Keratinocyte (primary cell): ENCODE results near the gene CX3CR1. TPM values are rescaled to one million over a fixed set of nuclear protein-coding genes. Genes with fewer than 3 reads are reported as not detected.

Source experiments
- DNase-seq: peaks from one replicate; pipeline ENCODE4 v3.0.0-alpha.2; 2011; ENCODE audit warnings: low read depth, missing footprints, low spot score
- FAIRE-seq: peaks from 2 replicates; lab custom pipeline; 2011; peaks lifted over from hg19 to GRCh38; lab: Jason Lieb, UNC
- H2AFZ ChIP-seq: 2 replicates; pipeline ENCODE4 v1.6.0; 2012; ENCODE audit warnings: low read length, control low read depth, inconsistent platforms; ENCODE audit not compliant: control insufficient read depth
- H3K27ac ChIP-seq: 2 replicates; pipeline ENCODE4 v1.5.1; 2011; ENCODE audit warnings: low read length; ENCODE audit not compliant: control insufficient read depth, insufficient read depth
- H3K27me3 ChIP-seq: 3 replicates; pipeline ENCODE4 v1.6.0; 2011; ENCODE audit warnings: low read length; ENCODE audit not compliant: control insufficient read depth, insufficient read depth; ENCODE audit errors: extremely low read depth
- H3K36me3 ChIP-seq, 2 experiments: 2 replicates in 1 of 2; 3 replicates in 1 of 2; pipeline ENCODE4 v1.5.1; 2011; ENCODE audit warnings: low read length in 2 of 2, mild to moderate bottlenecking in 1 of 2; ENCODE audit not compliant: control insufficient read depth in 2 of 2, insufficient read depth in 2 of 2; ENCODE audit errors: extremely low read depth in 1 of 2
- H3K4me1 ChIP-seq: 3 replicates; pipeline ENCODE4 v1.5.1; 2011; ENCODE audit warnings: low read length; ENCODE audit not compliant: control insufficient read depth, insufficient read depth; ENCODE audit errors: extremely low read depth
- H3K4me2 ChIP-seq: 3 replicates; pipeline ENCODE4 v1.6.0; 2011; ENCODE audit warnings: low read depth, low read length; ENCODE audit not compliant: control insufficient read depth, insufficient read depth; ENCODE audit errors: extremely low read depth
- H3K4me3 ChIP-seq, 3 experiments: fragments of 200-600 bp in 1 of 3; sonication (generic) in 1 of 3; 2 replicates in 2 of 3; 3 replicates in 1 of 3; pipeline ENCODE4 v1.5.1; 2011 to 2016; ENCODE audit warnings: low read length in 3 of 3, mild to moderate bottlenecking in 3 of 3, control low read depth in 2 of 3, inconsistent platforms in 1 of 3, low read depth in 1 of 3, mixed read lengths in 1 of 3, mixed run types in 1 of 3, moderate library complexity in 1 of 3; ENCODE audit not compliant: control insufficient read depth in 2 of 3, insufficient read depth in 2 of 3; ENCODE audit errors: extremely low read depth in 1 of 3
- H3K79me2 ChIP-seq: 2 replicates; pipeline ENCODE4 v1.6.0; 2012; ENCODE audit warnings: low read length; ENCODE audit not compliant: control insufficient read depth, insufficient read depth
- H3K9ac ChIP-seq: 3 replicates; pipeline ENCODE4 v1.6.0; 2011; ENCODE audit warnings: low read length; ENCODE audit not compliant: control insufficient read depth, insufficient read depth; ENCODE audit errors: extremely low read depth
- H3K9me1 ChIP-seq: 3 replicates; pipeline ENCODE4 v1.6.0; 2011; ENCODE audit warnings: low read length; ENCODE audit not compliant: control insufficient read depth, insufficient read depth; ENCODE audit errors: extremely low read depth
- H3K9me3 ChIP-seq: 2 replicates; pipeline ENCODE4 v1.5.1; 2012; ENCODE audit warnings: low read depth, low read length; ENCODE audit not compliant: control insufficient read depth
- H4K20me1 ChIP-seq: 3 replicates; pipeline ENCODE4 v1.6.0; 2011; ENCODE audit warnings: low read length; ENCODE audit not compliant: control insufficient read depth, insufficient read depth; ENCODE audit errors: extremely low read depth
- CTCF ChIP-seq, 3 experiments: IDR thresholded peaks in 1 of 3; conservative IDR thresholded peaks in 1 of 3; optimal IDR thresholded peaks in 1 of 3; 2 replicates in 2 of 3; 3 replicates in 1 of 3; pipeline versions ENCODE3 to v1.5.1; 2011; ENCODE audit warnings: low read length in 3 of 3, mild to moderate bottlenecking in 3 of 3, moderate library complexity in 2 of 3, control low read depth in 1 of 3, inconsistent platforms in 1 of 3; ENCODE audit not compliant: insufficient read depth in 2 of 3; ENCODE audit errors: extremely low read depth in 1 of 3
- EZH2 ChIP-seq: IDR thresholded peaks from one replicate; pipeline ENCODE4 v1.6.1; 2012; ENCODE audit warnings: inconsistent platforms, mild to moderate bottlenecking, low read length, moderate library complexity
- dilution Hi-C: fragments of 300-500 bp; cut with MboI; formaldehyde crosslinking; loops from one replicate; pipeline ENCODE4 v1.7.0; 2020; ENCODE audit warnings: low sequenced_read_pairs; ENCODE audit not compliant: extremely low pct_ligation_motif_present
- polyA plus RNA-seq, 5 experiments: library from polyadenylated mRNA; depleted of rRNA in 3 of 5; stranded (reverse) in 3 of 5; stranded (forward) in 1 of 5; unstranded in 1 of 5; fragments of >200 nt; gene quantifications; 1 replicate in 1 of 5; 2 replicates in 3 of 5; 3 replicates in 1 of 5; pipeline versions ENCODE4 v1.2.1 to v1.2.3, GENCODE V29; 2011 to 2012; ENCODE audit warnings: missing spikeins in 2 of 5, low read depth in 1 of 5, low replicate concordance in 1 of 5

CX3CR1 gene
- polyA plus RNA-seq, 1 donor (not counting 4 experiments of a cell fraction or from before 2014, with no cell fraction given): 0.05 TPM

GRCh38 chr3:39241561-39241960, 38.3 kb downstream of the CX3CR1 start:
- H3K36me3 ChIP-seq: no peaks in the 10 kb centered on the region
- TF ChIP-seq EZH2 (no peak), CTCF (optimal IDR thresholded peaks at IDR 0.05 in 1 of 3, IDR thresholded peaks at IDR 0.05 in 1 of 3, conservative IDR thresholded peaks at IDR 0.05 in 1 of 3; ENCODE audit: extremely low read depth in 1 of 3, insufficient read depth in 2 of 3, low read length in 3 of 3) (no peak)
- no peak overlapping the region for H3K27ac ChIP-seq
- FAIRE-seq: no peak
- H3K4me2 ChIP-seq: no peak overlapping the region
- no peaks in the 10 kb centered on the region for H3K4me1 ChIP-seq
- no peak overlapping the region for H3K9ac ChIP-seq
- H3K27me3 ChIP-seq: peaks cover 14% of the 10 kb centered on the region
- H4K20me1 ChIP-seq: no peaks in the 10 kb centered on the region
- H3K79me2 ChIP-seq: no peaks in the 10 kb centered on the region
- no peak overlapping the region for H2AFZ ChIP-seq
- H3K4me3 ChIP-seq: no peak overlapping the region
- H3K9me3 ChIP-seq: no peaks in the 10 kb centered on the region
- no peak for DNase-seq
- H3K9me1 ChIP-seq: no peaks in the 10 kb centered on the region
- dilution Hi-C loops: loop anchor here (5.0 kb wide), 1 partner anchor 49 kb away; the partner anchor contains the start of gene XIRP1

GRCh38 chr3:39237027-39237426, 42.8 kb downstream of the CX3CR1 start:
- Histone ChIP-seq H3K27me3 (peaks cover 29% of the 10 kb centered on the region), H3K9me3 (no peaks in the 10 kb centered on the region), H3K9me1 (no peaks in the 10 kb centered on the region), H3K27ac (no peak overlapping the region), H3K4me3 (no peak overlapping the region), H3K79me2 (no peaks in the 10 kb centered on the region), H2AFZ (no peak overlapping the region), H4K20me1 (no peaks in the 10 kb centered on the region), H3K4me2 (no peak overlapping the region), H3K36me3 (no peaks in the 10 kb centered on the region), H3K4me1 (peaks cover 3% of the 10 kb centered on the region), H3K9ac (no peak overlapping the region)
- DNase-seq: no peak
- no peak for FAIRE-seq
- TF ChIP-seq CTCF (optimal IDR thresholded peaks at IDR 0.05 in 1 of 3, IDR thresholded peaks at IDR 0.05 in 1 of 3, conservative IDR thresholded peaks at IDR 0.05 in 1 of 3; ENCODE audit: extremely low read depth in 1 of 3, insufficient read depth in 2 of 3, low read length in 3 of 3) (no peak), EZH2 (no peak)
- dilution Hi-C loops: no loop called here
